K562 (cell line): ENCODE measurements around the gene KAZN. TPM values are rescaled to one million over a fixed set of nuclear protein-coding genes. Genes with fewer than 3 reads are reported as not detected.

Experiments used
- ATAC-seq: fragments of 200-7000 bp; cut with Tn5 transposase; 3 replicates; pipeline ENCODE4 v1.9.1; 2020; ENCODE audit warnings: moderate library complexity
- BruUV-seq: library from RNA; stranded (reverse); fragments of 400-500 nt; replicated peaks from 2 replicates; lab custom pipeline; 2021; lab: Mats Ljungman, UMichigan
- CTCF ChIA-PET: fragments of 300-600 bp; formaldehyde crosslinking; extraction: SDS; loops from one replicate; lab custom pipeline; 2021; ENCODE audit warnings: low intra/inter-chr PET ratio; lab: Yijun Ruan, JAX
- POLR2A ChIA-PET: fragments of 300-600, 350-650 bp; sonication (Branson Sonifier 250); formaldehyde crosslinking; extraction: SDS; loops from one replicate; lab custom pipeline; 2021; ENCODE audit warnings: antibody characterized with exemption, inconsistent platforms; lab: Yijun Ruan, JAX
- DNase-seq, 4 experiments: peaks; one replicate each; pipeline versions ENCODE4 v3.0.0 to v3.0.0-alpha.2; 2011 to 2018; ENCODE audit warnings: low spot score in 3 of 4, mixed read lengths in 3 of 4; ENCODE audit errors: extremely low read depth in 1 of 4
- FAIRE-seq: peaks from 2 replicates; lab custom pipeline; 2011; peaks lifted over from hg19 to GRCh38; lab: Jason Lieb, UNC
- H2AFZ ChIP-seq: 2 replicates; pipeline ENCODE4 v1.6.0; 2011; ENCODE audit warnings: low read depth, low read length, control low read depth, inconsistent platforms
- H3K27ac ChIP-seq: fragments of 200-600 bp; 3 replicates; pipeline ENCODE4 v1.8.0; 2011; ENCODE audit warnings: low read depth, mild to moderate bottlenecking, control low read depth, inconsistent platforms, low read length, moderate library complexity, mixed read lengths; ENCODE audit errors: extremely low read depth
- H3K27me3 ChIP-seq, 2 experiments: fragments of 300-600 bp in 1 of 2; 2 replicates in 1 of 2; 3 replicates in 1 of 2; pipeline versions ENCODE4 v1.6.0 to v1.8.0; 2011; ENCODE audit warnings: inconsistent platforms in 2 of 2, low read length in 2 of 2, mild to moderate bottlenecking in 1 of 2, mixed read lengths in 1 of 2, moderate library complexity in 1 of 2; ENCODE audit not compliant: control insufficient read depth in 2 of 2, insufficient read depth in 2 of 2
- H3K36me3 ChIP-seq: fragments of 300-600 bp; 3 replicates; pipeline ENCODE4 v1.8.0; 2011; ENCODE audit warnings: mild to moderate bottlenecking, low read length, inconsistent platforms; ENCODE audit not compliant: control insufficient read depth, insufficient read depth
- H3K4me1 ChIP-seq, 2 experiments: fragments of 200-600 bp in 1 of 2; replicated peaks in 1 of 2; 2 replicates in 1 of 2; 3 replicates in 1 of 2; pipeline versions ENCODE4 v1.5.1 to v1.8.0; 2011; ENCODE audit warnings: inconsistent platforms in 2 of 2, low read length in 2 of 2, mild to moderate bottlenecking in 1 of 2, mixed read lengths in 1 of 2, moderate library complexity in 1 of 2; ENCODE audit not compliant: control insufficient read depth in 2 of 2, insufficient read depth in 2 of 2
- H3K4me2 ChIP-seq: 2 replicates; pipeline ENCODE4 v1.6.1; 2011; ENCODE audit warnings: low read length, control low read depth, inconsistent platforms, mixed read lengths; ENCODE audit not compliant: insufficient read depth
- H3K4me3 ChIP-seq: fragments of 200-600 bp; sonication (generic), shearing (Covaris generic); 2 replicates; pipeline ENCODE4 v1.5.1; 2016; ENCODE audit warnings: control low read depth, inconsistent platforms
- H3K79me2 ChIP-seq: fragments of 200-600 bp; 3 replicates; pipeline ENCODE4 v1.8.0; 2011; ENCODE audit warnings: low read length, inconsistent platforms; ENCODE audit not compliant: control insufficient read depth, insufficient read depth
- H3K9ac ChIP-seq, 2 experiments: 2 replicates each; pipeline versions ENCODE4 v1.6.0 to v1.6.1; 2011; ENCODE audit warnings: low read depth in 2 of 2, low read length in 2 of 2, control low read depth in 1 of 2, inconsistent platforms in 1 of 2, mild to moderate bottlenecking in 1 of 2, mixed read lengths in 1 of 2; ENCODE audit not compliant: insufficient read depth in 1 of 2
- H3K9me1 ChIP-seq: one replicate; pipeline ENCODE4 v1.6.0; 2011; ENCODE audit warnings: inconsistent platforms, mild to moderate bottlenecking, low read length, moderate library complexity; ENCODE audit not compliant: control insufficient read depth, insufficient read depth
- H3K9me3 ChIP-seq: replicated peaks from 2 replicates; pipeline ENCODE4 v1.5.1; 2011; ENCODE audit warnings: low read depth, low read length, inconsistent platforms; ENCODE audit not compliant: control insufficient read depth, insufficient read depth
- H4K20me1 ChIP-seq: replicated peaks from 2 replicates; pipeline ENCODE4 v1.6.1; 2011; ENCODE audit warnings: low read length, inconsistent platforms, mixed read lengths; ENCODE audit not compliant: control insufficient read depth, insufficient read depth
- ASH1L ChIP-seq: fragments of 450-650 bp; IDR thresholded peaks from 2 replicates; pipeline ENCODE4 v1.6.1; 2018; ENCODE audit warnings: borderline replicate concordance, mild to moderate bottlenecking, low read depth; ENCODE audit not compliant: partially characterized antibody
- NFIC ChIP-seq: fragments of 450-650 bp; IDR thresholded peaks from 2 replicates; pipeline ENCODE4 v1.6.1; 2017; ENCODE audit warnings: mild to moderate bottlenecking, inconsistent platforms
- TCF7L2 ChIP-seq: fragments of 150-350 bp; IDR thresholded peaks from 2 replicates; pipeline ENCODE4 v1.6.1; 2016; ENCODE audit warnings: low read depth, mild to moderate bottlenecking, low read length, moderate library complexity
- ZSCAN32 ChIP-seq: fragments of 450-650 bp; formaldehyde crosslinking; IDR thresholded peaks from 2 replicates; pipeline ENCODE4 v1.4.0; 2020; ENCODE audit warnings: mild to moderate bottlenecking, moderate library complexity
- WGBS: fragments of 100-300 bp; shearing (Covaris generic); methylation state at CpG from one replicate; pipeline ENCODE4 v1.1.6; 2016; ENCODE audit warnings: low coverage, mixed read lengths; ENCODE audit not compliant: insufficient coverage; ENCODE audit errors: missing lambda C conversion rate; 5-methylcytosine and 5-hydroxymethylcytosine counted together
- in situ Hi-C: fragments of 300-500 bp; cut with MboI; formaldehyde crosslinking; loops from 4 replicates; pipeline ENCODE4 v1.15.0; 2018; ENCODE audit warnings: inconsistent platforms, mixed read lengths
- intact Hi-C: fragments of 100-400 bp; cut with micrococcal nuclease; formaldehyde crosslinking; loops from 2 replicates; pipeline ENCODE4 v1.14.2; 2022
- polyA plus RNA-seq, 8 experiments: library from polyadenylated mRNA; depleted of rRNA in 4 of 8; stranded (reverse) in 5 of 8; unstranded in 3 of 8; fragments of >200 nt; fragmentation: Nextera tagmentation in 2 of 8; fragmentation: Illumina TruSeq in 1 of 8; extraction: Ambion mirVana in 2 of 8; extraction: Trizol in 1 of 8; gene quantifications; 2 replicates each; pipeline versions ENCODE4 v1.2.1 to v1.2.3, GENCODE V29; 2011 to 2014; ENCODE audit warnings: inconsistent platforms in 1 of 8, missing spikeins in 1 of 8
- total RNA-seq, 7 experiments: library from RNA; depleted of rRNA in 6 of 7; stranded (reverse); fragments of >200 nt in 6 of 7; fragmentation: Illumina TruSeq in 2 of 7; extraction: Trizol in 2 of 7; gene quantifications; 2 replicates each; pipeline versions ENCODE4 v1.2.1 to v1.2.3, GENCODE V29; 2011 to 2021; ENCODE audit warnings: low replicate concordance in 1 of 7

The KAZN gene
- total and polyA plus RNA-seq, 9 of the 15 experiments (the other 6 are each of a cell fraction or from before 2014, with no cell fraction given), result 2.1 to 21.6 (median 5.4) TPM

DNA sequence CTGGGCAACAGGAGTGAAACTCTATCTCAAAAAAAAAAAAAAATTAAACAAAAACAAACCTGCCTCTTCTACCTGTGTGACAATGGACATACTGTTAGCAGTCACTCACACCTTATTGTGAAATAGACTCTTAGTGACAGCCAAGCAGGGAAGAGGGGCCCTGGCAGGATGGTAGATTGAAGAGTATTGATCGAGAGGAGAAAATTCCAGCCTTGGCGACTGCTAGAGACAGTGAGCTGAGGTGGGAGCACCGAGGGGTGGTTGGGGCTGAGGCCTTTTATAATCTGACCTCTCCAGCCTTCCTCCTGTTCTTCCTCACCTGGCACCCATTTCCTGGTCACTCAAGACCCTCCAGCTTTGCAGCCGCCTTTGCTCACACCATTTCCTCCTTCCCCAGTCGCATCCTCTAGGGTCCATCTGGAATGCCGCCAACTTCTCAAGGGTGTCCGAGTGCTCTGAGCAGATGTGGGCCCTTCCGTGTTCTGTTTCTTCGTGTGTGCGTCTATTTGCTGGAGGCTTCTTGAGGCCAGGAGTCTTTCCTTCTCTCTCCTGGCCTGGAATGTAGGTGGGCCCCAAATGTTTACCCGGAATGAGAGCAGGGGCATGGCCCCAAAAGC is 358.2 kb downstream of the KAZN start:
- Histone ChIP-seq H3K9me3 (no peaks in the 10 kb centered on the region; the same call in 1 of the 2 replicates), H3K4me3 (no peak overlapping the region)
- FAIRE-seq (no peak), DNase-seq (no peak)
- TF ChIP-seq ASH1L, result no peak
- no peak for TF ChIP-seq TCF7L2
- peak; percentile 65 for TF ChIP-seq NFIC
- no peak for TF ChIP-seq ZSCAN32 (CRISPR knock-in tag)
- TF ChIP-seq, all 486 proteins: peak for 1
- no peaks in the 10 kb centered on the region for H3K9me1 ChIP-seq
- H3K27ac ChIP-seq, result no peak overlapping the region
- in situ Hi-C loops, result no loop called here
- peaks cover 11% of the 10 kb centered on the region; the same call in 1 of the 3 replicates for H3K36me3 ChIP-seq
- no TSS peak for BruUV-seq
- ChIA-PET POLR2A (no interaction called here), CTCF (no interaction called here)
- 93% methylated on average over 11 of the region's 11 CpGs for WGBS
- peaks cover 0 to 21% of the 10 kb centered on the region in 2 experiments; a peak in 2 of 5 replicates for H3K4me1 ChIP-seq
- no peak for ATAC-seq
- intact Hi-C loops, result no loop called here
- no peak overlapping the region for H3K9ac ChIP-seq
- H3K79me2 ChIP-seq, result no peaks in the 10 kb centered on the region; the same call in 2 of the 3 replicates
- H2AFZ ChIP-seq, result no peak overlapping the region
- H3K27me3 ChIP-seq, result no peaks in the 10 kb centered on the region
- H3K4me2 ChIP-seq, result no peak overlapping the region
- no peaks in the 10 kb centered on the region for H4K20me1 ChIP-seq
